NCI-H2107 treated with DMSO at 0.1 percent for 48 hours (cell line): ENCODE data around the gene SLC44A3.
A peak's percentile ranks its signal among the peaks of the same experiment; 100 is the strongest.

Experiments used
- DNase-seq: peaks from one replicate; lab custom pipeline; 2025; ENCODE audit not compliant: unreplicated experiment; lab: John Stamatoyannopoulos, UW

SLC44A3 gene

DNA sequence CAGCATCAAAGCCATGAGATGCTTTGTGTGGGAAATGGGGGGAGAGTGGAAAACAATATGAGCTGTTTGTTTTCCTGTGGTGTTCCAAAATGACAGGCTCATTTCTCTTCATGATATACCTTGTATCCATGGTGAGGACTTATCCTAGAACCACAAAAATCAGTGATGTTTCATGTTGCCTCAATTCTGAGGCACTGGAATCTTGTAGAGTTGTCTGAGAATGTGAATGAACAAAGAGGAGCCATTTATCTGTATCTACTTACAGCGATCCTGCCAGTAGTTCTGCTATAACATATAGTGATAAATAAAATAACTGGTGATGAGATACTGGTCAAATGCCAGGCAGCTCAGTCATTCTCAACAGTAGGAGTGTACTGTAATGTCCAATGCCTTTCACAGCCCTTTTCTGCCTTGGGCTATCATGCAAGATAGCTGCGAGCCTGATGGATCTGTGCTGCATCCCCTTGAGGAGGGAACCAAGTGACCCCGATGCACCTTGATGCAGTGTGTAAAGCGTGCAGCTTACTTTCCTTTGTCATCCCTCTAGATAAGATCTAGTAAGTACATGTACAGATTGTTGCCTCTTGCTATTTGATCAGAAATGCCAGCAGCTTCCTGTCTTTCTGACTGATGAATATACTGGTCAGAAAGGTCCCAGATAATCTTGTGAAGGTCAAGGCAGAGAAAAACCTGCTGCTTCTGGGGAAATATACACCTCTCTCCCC lies 52.8 kb downstream of the SLC44A3 start:
- DNase-seq = no peak

DNA sequence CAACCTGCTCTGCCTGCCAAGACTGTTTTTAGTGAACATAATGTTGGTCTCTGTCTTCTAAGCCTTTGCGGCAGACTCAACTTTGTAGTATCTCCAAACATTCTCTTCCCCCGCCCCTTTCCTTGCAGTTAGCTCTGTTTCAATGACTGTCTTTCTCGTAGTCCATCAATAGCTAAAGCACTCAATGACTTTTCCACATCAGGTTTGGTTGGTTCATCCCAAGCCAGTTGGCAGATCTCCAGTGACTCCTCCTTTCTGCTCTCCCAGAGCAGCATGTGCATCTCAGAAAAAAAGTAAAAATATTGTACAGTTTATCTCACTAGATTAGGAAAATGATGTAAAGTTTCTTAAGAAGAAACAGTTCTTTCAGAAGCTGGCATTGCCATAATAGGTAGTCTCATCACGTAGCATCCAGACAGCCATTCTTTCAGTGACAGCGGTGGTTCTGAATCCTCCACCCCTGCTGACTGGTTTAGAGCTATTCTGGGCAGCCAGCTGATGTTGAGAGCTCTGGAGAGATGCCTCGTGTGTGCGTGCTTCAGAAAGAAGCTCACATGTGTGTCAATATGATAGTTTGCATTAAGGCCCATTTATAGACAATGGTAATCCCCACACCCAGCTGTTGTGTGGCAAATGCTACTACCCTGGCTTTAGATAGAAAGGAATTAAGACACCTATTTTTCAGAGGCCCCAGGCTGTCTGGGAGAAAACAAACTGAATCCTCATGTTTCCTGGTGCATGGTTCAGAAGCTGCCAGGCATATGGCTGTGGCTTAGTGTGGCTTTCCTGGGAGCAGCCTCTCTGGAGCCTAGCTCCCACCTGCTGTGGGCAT lies 53.6 kb downstream of the SLC44A3 start:
- DNase-seq = peak; percentile 23

DNA sequence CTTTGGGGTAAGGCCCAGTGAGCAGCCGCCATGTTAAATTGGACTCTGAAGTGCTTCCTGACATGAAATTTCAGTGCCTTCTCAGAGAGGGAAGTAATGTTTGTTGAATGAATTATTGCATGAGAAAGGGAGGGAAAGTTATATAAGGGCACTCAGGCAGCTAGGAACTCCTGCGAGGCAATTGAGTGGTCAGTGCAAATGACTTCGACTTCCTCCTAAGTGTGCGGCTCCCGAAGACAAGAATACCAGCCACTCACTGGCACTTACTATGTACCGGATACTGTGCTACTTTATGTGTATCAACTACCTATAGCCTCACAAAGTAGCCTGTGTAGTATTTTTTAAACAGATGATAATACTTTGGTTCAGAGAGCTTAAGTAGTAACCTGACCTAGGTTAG lies 54.3 kb downstream of the SLC44A3 start:
- no peak for DNase-seq

DNA sequence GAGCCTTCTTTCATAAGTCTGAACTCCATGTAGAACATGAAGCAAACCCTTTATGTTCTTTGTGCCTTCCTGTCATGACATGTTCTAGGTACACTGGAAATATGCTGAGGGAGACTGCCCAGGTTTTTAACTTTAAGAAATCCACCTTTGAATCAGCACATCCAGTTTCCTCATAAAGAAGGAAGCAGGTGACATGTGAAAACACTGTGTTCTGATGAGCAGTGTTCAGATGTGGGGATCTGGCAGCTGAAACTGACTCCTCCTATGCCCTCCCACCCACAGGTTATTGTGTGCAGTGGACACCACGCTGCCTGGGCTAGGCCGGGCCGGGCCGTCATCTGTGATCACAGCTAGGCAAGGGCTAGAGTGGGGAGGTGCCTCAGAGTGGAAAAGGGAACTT lies 55.6 kb downstream of the SLC44A3 start:
- DNase-seq = no peak

GRCh38 chr1:94876362-94876761 lies 56.2 kb downstream of the SLC44A3 start:
- DNase-seq = no peak

GRCh38 chr1:94878329-94878728 lies 58.2 kb downstream of the SLC44A3 start:
- DNase-seq = no peak

GRCh38 chr1:94883691-94884090 lies 63.5 kb downstream of the SLC44A3 start:
- peak; percentile 89 for DNase-seq

DNA sequence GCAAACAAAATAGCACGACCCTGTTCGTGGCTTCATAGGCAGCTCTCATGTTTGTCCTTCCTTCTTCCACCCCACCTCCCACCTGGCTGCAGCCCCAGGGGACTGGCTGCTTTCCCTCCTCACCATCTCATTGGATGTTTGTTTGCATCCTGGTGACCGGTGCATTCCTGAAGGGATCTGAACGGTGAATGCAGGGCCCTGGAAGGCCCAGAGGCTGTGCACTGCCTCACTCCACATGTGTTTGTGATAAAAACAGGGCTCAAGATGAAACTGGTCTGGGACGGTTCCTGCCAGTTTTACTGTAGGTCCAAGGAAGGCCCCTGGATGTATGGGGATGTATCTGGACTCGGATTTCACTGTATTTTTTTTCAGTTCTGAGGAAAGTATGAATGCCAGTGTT lies 63.9 kb downstream of the SLC44A3 start:
- peak; percentile 89 for DNase-seq

DNA sequence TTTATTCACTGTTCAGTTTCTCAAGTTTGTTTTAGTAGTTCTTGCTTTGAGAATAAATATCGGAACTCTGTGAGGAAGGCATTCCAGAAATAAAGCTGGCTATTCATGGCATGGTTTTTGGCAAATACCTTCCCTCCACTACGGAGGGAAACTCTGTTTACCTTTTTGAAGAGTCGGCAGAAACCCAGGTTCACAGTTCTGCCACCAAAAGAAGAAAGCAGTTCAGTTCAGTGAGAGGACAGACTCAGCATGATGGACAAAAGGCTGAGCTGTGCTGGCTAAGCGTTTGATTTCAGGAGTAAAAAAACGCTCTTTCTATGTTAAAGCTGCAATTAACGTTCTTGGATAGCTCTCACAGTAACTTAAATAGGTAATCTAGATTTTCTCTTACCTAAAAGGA lies 64.3 kb downstream of the SLC44A3 start:
- no peak for DNase-seq

- no peak for DNase-seq
Measured at GRCh38 chr1:94886361-94886760, 66.2 kb downstream of the SLC44A3 start.

- DNase-seq = no peak
Measured at GRCh38 chr1:94887106-94887505, 66.9 kb downstream of the SLC44A3 start.

DNA sequence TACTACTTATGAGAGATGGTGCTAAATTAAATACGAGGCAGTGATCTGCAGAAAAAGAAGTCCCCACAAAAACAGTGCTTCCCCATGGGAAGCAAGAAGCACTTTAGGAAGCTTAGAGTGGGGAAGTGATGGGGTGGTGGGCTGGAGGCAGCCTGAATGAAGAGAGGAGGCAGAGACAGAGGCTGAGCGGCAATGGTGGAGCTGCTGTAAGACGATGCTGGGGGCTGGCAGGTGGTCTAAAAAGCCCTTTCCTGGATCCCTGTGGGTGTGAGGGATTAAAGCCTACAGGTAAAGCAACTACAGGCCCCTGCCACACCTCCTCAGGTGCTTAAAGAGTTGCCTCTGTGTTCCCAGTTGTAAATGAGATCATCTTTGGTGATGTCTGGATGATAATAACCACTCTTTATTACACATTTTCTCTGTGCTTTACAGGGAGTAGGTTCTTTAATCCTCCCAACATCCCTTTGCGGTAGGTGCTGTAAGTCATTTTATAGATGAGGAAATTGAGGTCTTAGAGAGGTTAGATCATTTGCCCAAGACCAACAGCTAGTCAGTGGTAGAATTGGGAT lies 67.5 kb downstream of the SLC44A3 start:
- DNase-seq = no peak

DNA sequence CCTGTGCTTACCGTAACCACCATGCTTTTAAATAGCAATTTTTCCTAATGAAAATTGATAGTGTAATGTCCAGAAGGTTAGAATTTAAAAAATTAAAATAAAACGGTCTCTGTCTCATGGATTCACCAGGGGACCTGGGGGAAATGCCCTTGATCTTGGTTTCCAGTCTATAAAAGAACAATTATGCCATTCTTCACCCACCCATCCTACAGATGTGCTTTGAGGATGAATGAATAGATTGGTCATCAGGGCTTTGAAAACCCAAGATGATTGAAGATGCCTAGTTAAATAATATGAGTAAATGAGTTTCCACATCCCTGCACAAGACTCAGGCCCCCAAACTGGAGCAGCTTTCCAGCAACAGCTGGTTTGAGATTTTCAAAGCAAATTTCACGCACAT lies 68.0 kb downstream of the SLC44A3 start:
- DNase-seq = no peak

- DNase-seq = no peak
Measured at GRCh38 chr1:94892604-94893254, 72.6 kb downstream of the SLC44A3 start.

DNA sequence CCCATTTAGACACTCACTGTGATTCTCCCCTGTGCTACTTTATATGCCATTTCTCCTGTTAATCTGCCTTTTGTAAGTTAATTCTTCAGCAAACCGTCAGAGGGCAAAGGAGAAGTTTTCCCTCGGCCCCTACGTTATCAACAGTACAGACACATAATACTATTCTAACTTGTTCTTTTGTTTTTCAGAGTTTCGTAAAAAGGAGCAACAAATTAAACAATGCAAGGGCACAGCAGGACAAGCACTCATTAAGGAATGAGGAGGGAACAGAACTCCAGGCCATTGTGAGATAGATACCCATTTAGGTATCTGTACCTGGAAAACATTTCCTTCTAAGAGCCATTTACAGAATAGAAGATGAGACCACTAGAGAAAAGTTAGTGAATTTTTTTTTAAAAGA lies 74.5 kb downstream of the SLC44A3 start:
- DNase-seq = no peak

DNA sequence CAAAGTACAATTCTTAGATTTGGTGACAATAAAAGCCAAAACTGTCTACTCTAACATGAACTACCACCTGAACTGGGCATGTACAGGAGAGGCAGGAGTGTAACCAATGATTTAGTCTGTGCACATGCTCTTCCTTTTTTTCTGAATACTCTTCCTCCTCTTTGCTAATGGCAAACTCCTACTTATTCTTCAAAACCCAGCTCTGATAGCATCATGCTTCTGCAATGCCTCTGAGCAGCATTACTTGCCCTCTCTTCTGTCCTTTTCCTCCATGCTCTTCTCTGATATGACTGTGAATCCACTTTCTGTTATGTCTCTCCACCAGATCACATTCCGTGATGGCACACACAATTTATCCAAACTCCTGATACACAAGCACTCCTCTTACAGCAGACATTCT lies 75.4 kb downstream of the SLC44A3 start:
- DNase-seq = no peak

DNA sequence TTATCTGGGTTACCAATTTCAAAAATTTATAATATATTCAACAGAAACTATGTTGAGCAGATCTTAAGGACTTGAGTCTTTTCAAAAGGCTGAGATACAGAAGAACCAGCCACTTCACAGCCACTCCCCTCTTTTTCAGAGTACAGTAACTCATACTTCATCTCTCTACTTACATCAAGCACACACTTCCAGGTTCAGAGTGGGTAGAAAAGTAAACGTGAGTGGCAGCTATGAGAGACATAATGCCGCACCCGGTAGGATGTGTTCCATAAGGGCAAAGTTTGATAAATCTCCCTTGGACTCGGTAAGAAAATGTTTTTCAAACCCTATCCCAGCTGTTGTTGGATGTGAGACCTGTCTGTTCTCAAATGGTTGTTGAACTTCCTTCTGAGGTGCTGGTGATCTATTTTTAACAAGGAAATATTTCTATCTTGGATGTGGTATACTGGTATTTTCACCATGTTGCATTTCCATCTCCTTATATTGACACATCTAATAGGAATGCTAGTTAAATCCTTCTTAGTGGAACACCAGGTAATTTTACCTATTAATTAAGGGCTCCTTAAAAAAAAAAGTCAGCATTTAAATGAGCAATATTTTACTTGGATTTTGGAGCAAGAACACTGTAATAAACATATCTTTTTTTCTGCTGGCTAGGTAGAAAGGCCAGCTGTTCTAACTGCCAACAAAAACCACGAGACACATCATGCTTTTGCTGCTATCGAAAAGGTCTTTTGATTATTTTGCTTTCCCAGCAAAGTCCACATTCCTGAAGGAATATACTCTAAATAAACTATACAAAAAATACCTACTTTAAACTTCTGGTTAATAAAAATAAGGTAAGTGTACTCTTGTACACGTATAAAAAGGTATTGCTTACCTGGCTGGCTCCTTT lies 78.6 kb downstream of the SLC44A3 start:
- DNase-seq = no peak

DNA sequence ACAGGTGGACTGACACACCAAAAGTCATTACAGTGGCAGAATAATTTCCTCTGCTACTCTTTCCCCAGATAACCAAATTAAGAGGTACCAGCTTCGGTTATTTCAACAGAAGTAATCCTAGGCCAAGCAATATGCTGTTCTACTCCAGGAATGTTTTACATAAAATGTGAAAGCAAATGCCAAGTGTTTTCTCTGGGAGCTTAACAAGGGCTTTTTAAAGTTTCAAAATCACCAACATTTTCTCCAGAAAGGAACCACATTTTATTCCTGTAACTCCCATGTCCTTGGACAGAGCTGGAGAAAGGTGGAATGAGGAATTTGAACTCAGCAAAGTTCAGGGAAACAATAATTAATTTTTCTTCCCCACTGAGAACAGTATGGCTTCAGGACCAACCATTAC lies 79.6 kb downstream of the SLC44A3 start:
- DNase-seq = no peak

- DNase-seq = peak; percentile 73
Measured at GRCh38 chr1:94901841-94902240, 81.7 kb downstream of the SLC44A3 start.

DNA sequence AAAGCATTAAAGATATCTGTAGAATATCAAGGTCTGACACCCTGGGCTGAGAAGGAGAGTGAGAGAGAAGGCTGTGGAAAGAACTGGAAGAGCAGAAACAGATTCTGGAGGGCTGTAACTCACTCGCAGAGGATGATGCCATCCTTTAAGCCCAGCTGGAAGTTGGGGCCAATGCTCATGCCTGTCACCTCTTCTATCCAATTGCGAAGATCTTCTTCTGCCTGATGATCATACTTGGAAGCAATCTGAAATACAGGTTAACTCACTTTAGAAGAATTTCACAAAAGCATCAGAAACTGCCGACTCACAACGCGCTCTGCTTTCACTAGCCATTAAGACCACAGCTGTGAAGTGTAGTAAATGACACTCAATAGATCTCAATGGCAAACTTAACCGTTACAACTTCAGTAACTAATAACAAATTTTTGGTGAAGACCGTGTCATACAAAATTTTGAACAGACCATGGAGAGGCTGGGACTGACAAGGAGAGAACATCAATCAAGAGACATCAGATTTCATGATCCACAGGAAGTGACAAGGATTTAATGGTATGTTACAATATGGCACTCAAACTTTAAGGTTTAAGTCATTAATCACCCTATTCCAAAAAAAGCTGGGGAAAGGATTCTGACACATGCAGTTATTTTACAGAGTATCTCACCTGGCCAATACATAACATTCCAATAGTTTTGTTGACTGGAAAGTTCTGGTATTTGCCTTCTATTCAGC lies 83.3 kb downstream of the SLC44A3 start:
- no peak for DNase-seq
